GM19372 (cell line): ENCODE results near the gene PCSK4.
"Not testable (repeated sequence)": the region's sequence is repeated elsewhere in the genome, so short reads cannot be mapped to it uniquely, and the experiment has no call there.

ENCODE experiments used
- ATAC-seq: cut with Tn5 transposase; IDR thresholded peaks from one replicate; pipeline ENCODE4 v1.9.1; 2021; ENCODE audit warnings: mild to moderate bottlenecking, low read depth, moderate library complexity; ENCODE audit not compliant: unreplicated experiment

The PCSK4 gene

GRCh38 chr19:1441677-1442438 is 48.3 kb downstream of the PCSK4 start:
- no peak for ATAC-seq

- ATAC-seq, result no peak
These were observed 49.1 kb downstream of the PCSK4 start for GRCh38 chr19:1441022-1441426.

GRCh38 chr19:1440418-1440801 is 49.7 kb downstream of the PCSK4 start:
- ATAC-seq, result no peak

- ATAC-seq, result not testable (repeated sequence)
These were observed 50.4 kb downstream of the PCSK4 start for GRCh38 chr19:1439525-1440417.

GRCh38 chr19:1438933-1439354 is 51.2 kb downstream of the PCSK4 start:
- no peak for ATAC-seq

GRCh38 chr19:1438035-1438932 is 51.9 kb downstream of the PCSK4 start, which contains the start of gene RPS15:
Gene RPS15 (plus strand): TSS chr19:1438396. CDS start chr19:1438426, 30 bp downstream.
- peak; percentile 80 for ATAC-seq

GRCh38 chr19:1437609-1438008 is 52.5 kb downstream of the PCSK4 start:
- no peak for ATAC-seq

GRCh38 chr19:1435378-1435989 is 54.7 kb downstream of the PCSK4 start:
- no peak for ATAC-seq

- no peak for ATAC-seq
These were observed 55.5 kb downstream of the PCSK4 start for GRCh38 chr19:1434577-1435060.

GRCh38 chr19:1434040-1434366 is 56.1 kb downstream of the PCSK4 start:
- no peak for ATAC-seq

- ATAC-seq, result no peak
These were observed 56.8 kb downstream of the PCSK4 start for GRCh38 chr19:1433119-1434039.

GRCh38 chr19:1432507-1432887 is 57.7 kb downstream of the PCSK4 start:
- ATAC-seq, result no peak

GRCh38 chr19:1431759-1432506 is 58.2 kb downstream of the PCSK4 start:
- no peak for ATAC-seq
